Stromal cell of bone marrow (primary cell): ENCODE measurements around the gene PHKA2.
"Not testable (repeated sequence)": the region's sequence is repeated elsewhere in the genome, so short reads cannot be mapped to it uniquely, and the experiment has no call there.

Source experiments
- DNase-seq: peaks from one replicate; pipeline ENCODE4 v3.0.0-alpha.2; 2012; ENCODE audit warnings: low read depth

The PHKA2 gene

GRCh38 chrX:18864390-18864920 is 119.5 kb downstream of the PHKA2 start:
- no peak for DNase-seq

- no peak for DNase-seq
Measured at GRCh38 chrX:18861511-18861910, 122.4 kb downstream of the PHKA2 start.

GRCh38 chrX:18856645-18856997 is 127.3 kb downstream of the PHKA2 start:
- no peak for DNase-seq

- no peak for DNase-seq
Measured at GRCh38 chrX:18855919-18856644, 127.8 kb downstream of the PHKA2 start.

GRCh38 chrX:18847901-18848300 is 136.0 kb downstream of the PHKA2 start:
- not testable (repeated sequence) for DNase-seq
